Measurements from ENCODE around the gene TRAPPC12. TPM values are rescaled to one million over a fixed set of nuclear protein-coding genes. Genes with fewer than 3 reads are reported as not detected.

Gene TRAPPC12
- total RNA-seq, 1 experiment from 2014 or later, result 86.2 TPM

GRCh38 chr2:3518496-3519254, 139.2 kb downstream of the TRAPPC12 start:
- H3K9me3 ChIP-seq (ENCODE audit: low read length), result no peaks in the 10 kb centered on the region
- peak overlapping the region; percentile 91 for H3K4me2 ChIP-seq (ENCODE audit: low read length)
- H3K9me2 ChIP-seq (replicated peaks; ENCODE audit: low read length), result no peaks in the 10 kb centered on the region
- H3K79me2 ChIP-seq (ENCODE audit: low read length), result peaks cover 38% of the 10 kb centered on the region
- ChIA-PET POLR2A (ENCODE audit: unreplicated experiment) (interaction anchor here (0.6 to 0.8 kb wide), 3 partner anchors 13 to 87 kb away, joined by 3 read pairs; no protein-coding TSS in a partner anchor), CTCF (no interaction called here)
- BruUV-seq (replicated peaks), result no TSS peak
- no peaks in the 10 kb centered on the region for H3F3A ChIP-seq (ENCODE audit: low read length, unreplicated experiment)
- peaks cover 17% of the 10 kb centered on the region for H3K36me3 ChIP-seq (ENCODE audit: low read depth, low read length)
- H3K27ac ChIP-seq (ENCODE audit: low read length), result peak overlapping the region; percentile 77
- H4K20me1 ChIP-seq (ENCODE audit: low read length), result no peaks in the 10 kb centered on the region
- TF ChIP-seq EZH2phosphoT487 (IDR thresholded peaks at IDR 0.05; ENCODE audit: borderline replicate concordance, low read length) (no peak), CTCF (conservative IDR thresholded peaks at IDR 0.05; ENCODE audit: low read depth, low read length) (no peak), EZH2 (IDR thresholded peaks at IDR 0.05; ENCODE audit: low read length, unreplicated experiment) (no peak)
- intact Hi-C loops (cut with micrococcal nuclease), result loop anchor here (1.0 to 5.0 kb wide), 2 partner anchors 18 to 59 kb away; partner anchors contain the start of gene RPS7
- peaks cover 34% of the 10 kb centered on the region for H3K4me1 ChIP-seq (ENCODE audit: insufficient read depth, low read length)
- no peaks in the 10 kb centered on the region for H3K27me3 ChIP-seq (ENCODE audit: low read length)
- peak overlapping the region; percentile 93 for H3K9ac ChIP-seq (ENCODE audit: low read length)
- DNase-seq (peak; percentile 97), ATAC-seq (peak; percentile 75)
- peak overlapping the region; percentile 73 for H3K4me3 ChIP-seq (ENCODE audit: low read length)
- H2AFZ ChIP-seq (ENCODE audit: low read length), result peak overlapping the region; percentile 91

DNA sequence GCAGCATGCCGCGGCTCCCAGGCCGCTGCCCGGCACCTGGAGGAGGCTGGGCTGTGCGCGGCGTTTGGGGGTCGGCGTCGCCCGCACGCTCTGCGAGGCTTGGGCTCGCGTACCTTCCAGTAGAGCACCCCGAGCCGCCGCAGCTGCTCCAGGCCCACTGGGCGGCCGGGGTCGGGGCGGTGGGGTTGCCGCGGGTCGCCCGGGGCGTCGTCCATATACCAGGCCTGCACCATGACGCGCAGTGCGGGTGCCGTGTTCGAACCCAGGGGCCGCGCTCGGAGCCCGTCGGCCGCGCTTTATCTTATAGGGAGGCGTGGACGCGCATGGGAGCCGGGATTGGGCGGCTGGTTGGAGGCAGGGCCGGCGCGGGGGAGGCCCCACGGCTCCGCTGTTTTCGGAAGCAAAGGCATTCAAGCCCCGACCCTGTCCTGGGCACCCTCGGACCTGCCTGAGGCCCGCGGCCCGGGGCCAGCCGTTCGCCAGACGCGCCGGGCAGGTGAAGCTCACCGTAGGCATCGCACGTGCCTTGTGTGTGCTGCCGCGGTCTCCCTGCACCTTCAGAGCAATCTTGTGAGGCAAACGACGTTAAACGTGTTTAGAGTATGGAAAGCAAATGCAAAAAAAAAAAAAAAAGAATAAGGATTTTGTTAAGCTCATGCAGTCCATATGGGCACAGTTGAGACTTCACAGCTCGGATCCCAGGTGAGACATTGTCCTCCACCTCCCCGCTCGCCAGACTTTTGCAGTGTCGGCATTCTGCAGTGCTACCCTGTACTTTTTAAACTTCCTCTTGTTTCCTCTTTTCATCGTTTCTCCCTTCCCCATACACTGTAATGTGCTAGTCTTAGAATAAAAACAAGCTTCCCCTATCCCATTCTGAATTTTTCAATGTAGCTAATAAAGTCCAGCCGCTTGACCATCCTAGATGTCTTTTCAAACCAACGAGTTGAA, 140.0 kb downstream of the TRAPPC12 start, which contains the start of gene ADI1:
TSS of gene ADI1 (minus strand) at position 277 of the 951 bp plus-strand sequence. CDS start at position 233, 44 bp downstream.
- Histone ChIP-seq H3K4me1 (ENCODE audit: insufficient read depth, low read length) (peaks cover 40% of the 10 kb centered on the region), H3K9me3 (ENCODE audit: low read length) (no peaks in the 10 kb centered on the region), H3K27ac (ENCODE audit: low read length) (peak within 1 kb of the TSS; percentile 77), H3K36me3 (ENCODE audit: low read depth, low read length) (peaks cover 13% of the 10 kb centered on the region; the same call in 1 of the 2 replicates), H3K27me3 (ENCODE audit: low read length) (no peaks in the 10 kb centered on the region), H3K9ac (ENCODE audit: low read length) (peak within 1 kb of the TSS; percentile 93), H4K20me1 (ENCODE audit: low read length) (no peaks in the 10 kb centered on the region), H3K4me3 (ENCODE audit: low read length) (peak within 1 kb of the TSS; percentile 73), H2AFZ (ENCODE audit: low read length) (peak within 1 kb of the TSS; percentile 91), H3K9me2 (replicated peaks; ENCODE audit: low read length) (no peaks in the 10 kb centered on the region), H3K79me2 (ENCODE audit: low read length) (peaks cover 38% of the 10 kb centered on the region), H3F3A (ENCODE audit: low read length, unreplicated experiment) (no peaks in the 10 kb centered on the region), H3K4me2 (ENCODE audit: low read length) (peak within 1 kb of the TSS; percentile 91)
- ATAC-seq (peak; percentile 66), DNase-seq (peak; percentile 66)
- ChIA-PET POLR2A (ENCODE audit: unreplicated experiment) (interaction anchor here (0.7 to 0.8 kb wide), 2 partner anchors 13 to 59 kb away, joined by 3 read pairs; no protein-coding TSS in a partner anchor), CTCF (interaction anchor here (0.6 kb wide), 1 partner anchor 131 kb away, joined by 5 read pairs; no protein-coding TSS in a partner anchor)
- TF ChIP-seq CTCF (conservative IDR thresholded peaks at IDR 0.05; ENCODE audit: low read depth, low read length), result no peak
- no peak for TF ChIP-seq EZH2 (IDR thresholded peaks at IDR 0.05; ENCODE audit: low read length, unreplicated experiment)
- no peak for TF ChIP-seq EZH2phosphoT487 (IDR thresholded peaks at IDR 0.05; ENCODE audit: borderline replicate concordance, low read length)
- intact Hi-C loops (cut with micrococcal nuclease), result loop anchor here (1.0 to 5.0 kb wide), 2 partner anchors 17 to 58 kb away; partner anchors contain the start of gene RPS7
- BruUV-seq (replicated peaks), result TSS peak; percentile 63

Measured in PC-3 (cell line).